SK-N-SH (cell line): ENCODE measurements around the gene SUPT4H1. TPM values are rescaled to one million over a fixed set of nuclear protein-coding genes. Genes with fewer than 3 reads are reported as not detected.
A peak's percentile ranks its signal among the peaks of the same experiment; 100 is the strongest.

Experiments used
- CTCF ChIA-PET: fragments of 300-600, 350-600 bp; formaldehyde crosslinking; extraction: SDS; loops from one replicate; lab custom pipeline; 2021; lab: Yijun Ruan, JAX
- POLR2A ChIA-PET: fragments of 350-600 bp; sonication (Branson Sonifier 250); formaldehyde crosslinking; extraction: SDS; loops from one replicate; lab custom pipeline; 2020; ENCODE audit warnings: antibody characterized with exemption, inconsistent platforms; lab: Yijun Ruan, JAX
- DNase-seq: peaks from one replicate; pipeline ENCODE4 v3.0.0; 2012
- H2AFZ ChIP-seq: fragments of 200-600 bp; sonication (generic); 2 replicates; pipeline ENCODE4 v1.8.1; 2016; ENCODE audit warnings: antibody characterized with exemption, mild to moderate bottlenecking, low read depth
- H3F3A ChIP-seq: fragments of 200-600 bp; sonication (generic); replicated peaks from 2 replicates; pipeline ENCODE3; 2016; ENCODE audit warnings: antibody characterized with exemption, mild to moderate bottlenecking; ENCODE audit not compliant: insufficient read depth
- H3K27ac ChIP-seq, 2 experiments: fragments of 200-500 bp in 1 of 2; fragments of 200-600 bp in 1 of 2; sonication (Bioruptor generic) in 1 of 2; sonication (generic), shearing (Covaris generic) in 1 of 2; 2 replicates each; pipeline versions ENCODE4 v1.5.1 to v1.6.1; 2014 to 2016; ENCODE audit warnings: low read depth in 2 of 2, inconsistent platforms in 1 of 2, low read length in 1 of 2, mild to moderate bottlenecking in 1 of 2, mixed read lengths in 1 of 2
- H3K27me3 ChIP-seq: fragments of 200-600 bp; sonication (generic), shearing (Covaris generic); 2 replicates; pipeline ENCODE4 v1.6.1; 2016; ENCODE audit warnings: mixed run types; ENCODE audit not compliant: insufficient read depth
- H3K36me3 ChIP-seq, 2 experiments: fragments of 200-500 bp in 1 of 2; fragments of 200-600 bp in 1 of 2; sonication (Bioruptor generic) in 1 of 2; sonication (generic) in 1 of 2; replicated peaks in 1 of 2; 2 replicates each; pipeline versions ENCODE3 to v1.5.1; 2014 to 2016; ENCODE audit warnings: low read length in 1 of 2, mild to moderate bottlenecking in 1 of 2; ENCODE audit not compliant: insufficient read depth in 2 of 2, control insufficient read depth in 1 of 2
- H3K4me1 ChIP-seq, 2 experiments: fragments of 200-500 bp in 1 of 2; fragments of 200-600 bp in 1 of 2; sonication (Bioruptor generic) in 1 of 2; sonication (generic), shearing (Covaris generic) in 1 of 2; 2 replicates each; pipeline versions ENCODE4 v1.5.1 to v1.6.1; 2014 to 2016; ENCODE audit warnings: low read depth in 1 of 2, low read length in 1 of 2, mixed run types in 1 of 2; ENCODE audit not compliant: insufficient read depth in 2 of 2, control insufficient read depth in 1 of 2
- H3K4me2 ChIP-seq: fragments of 200-600 bp; sonication (generic), shearing (Covaris generic); 2 replicates; pipeline ENCODE4 v1.6.1; 2017; ENCODE audit warnings: mixed run types
- H3K4me3 ChIP-seq, 2 experiments: fragments of 200-500 bp in 1 of 2; fragments of 200-600 bp in 1 of 2; sonication (Bioruptor generic) in 1 of 2; sonication (generic), shearing (Covaris generic) in 1 of 2; 2 replicates each; pipeline versions ENCODE4 v1.5.1 to v1.8.1; 2014 to 2016; ENCODE audit warnings: low read depth in 2 of 2, inconsistent platforms in 1 of 2, low read length in 1 of 2, mild to moderate bottlenecking in 1 of 2, mixed read lengths in 1 of 2, moderate library complexity in 1 of 2
- H3K79me2 ChIP-seq: fragments of 200-600 bp; sonication (generic); 2 replicates; pipeline ENCODE4 v1.8.1; 2017; ENCODE audit warnings: mild to moderate bottlenecking; ENCODE audit not compliant: insufficient read depth
- H3K9ac ChIP-seq: fragments of 200-600 bp; sonication (generic); 2 replicates; pipeline ENCODE4 v1.6.1; 2017; ENCODE audit warnings: mixed run types
- H3K9me2 ChIP-seq: fragments of 200-600 bp; sonication (generic); 2 replicates; pipeline ENCODE4 v1.6.1; 2017; ENCODE audit warnings: mixed run types
- H3K9me3 ChIP-seq: fragments of 200-600 bp; sonication (generic); 2 replicates; pipeline ENCODE4 v1.6.1; 2017; ENCODE audit warnings: mixed run types, mild to moderate bottlenecking, moderate library complexity
- H4K20me1 ChIP-seq: fragments of 200-600 bp; sonication (generic); 2 replicates; pipeline ENCODE4 v1.6.1; 2017; ENCODE audit warnings: mild to moderate bottlenecking, mixed run types; ENCODE audit not compliant: insufficient read depth
- CHD2 ChIP-seq: fragments of 150-350 bp; IDR thresholded peaks from 2 replicates; pipeline ENCODE4 v1.6.1; 2018; ENCODE audit warnings: low read length; ENCODE audit not compliant: partially characterized antibody
- ELF1 ChIP-seq: IDR thresholded peaks from 2 replicates; pipeline ENCODE4 v1.4.0; 2012
- FOXJ3 ChIP-seq: sonication (generic); formaldehyde crosslinking; IDR thresholded peaks from 2 replicates; pipeline ENCODE4 v1.5.1; 2020; ENCODE audit warnings: mild to moderate bottlenecking, missing genetic modification reagents
- FOXM1 ChIP-seq: IDR thresholded peaks from 2 replicates; pipeline ENCODE4 v1.4.0; 2012; ENCODE audit warnings: low read depth, mild to moderate bottlenecking
- JUND ChIP-seq: IDR thresholded peaks from 2 replicates; pipeline ENCODE4 v1.4.0; 2012
- MEF2A ChIP-seq: IDR thresholded peaks from 2 replicates; pipeline ENCODE4 v1.4.0; 2012; ENCODE audit warnings: low read depth, borderline replicate concordance
- MXI1 ChIP-seq: IDR thresholded peaks from 2 replicates; pipeline ENCODE4 v1.6.1; 2012; ENCODE audit warnings: mild to moderate bottlenecking, low read depth, low read length, improper control_type of control experiment
- NFIC ChIP-seq: IDR thresholded peaks from 2 replicates; pipeline ENCODE4 v1.4.0; 2012; ENCODE audit warnings: borderline replicate concordance
- NRF1 ChIP-seq: IDR thresholded peaks from 2 replicates; pipeline ENCODE4 v1.6.1; 2012; ENCODE audit warnings: low read depth, mild to moderate bottlenecking, low read length
- POLR2AphosphoS5 ChIP-seq: IDR thresholded peaks from 2 replicates; pipeline ENCODE4 v1.6.1; 2012; ENCODE audit warnings: low read depth, low read length
- RCOR1 ChIP-seq: fragments of 150-350 bp; IDR thresholded peaks from 2 replicates; pipeline ENCODE4 v1.6.1; 2017; ENCODE audit warnings: antibody characterized with exemption, low read length
- RXRA ChIP-seq: IDR thresholded peaks from 2 replicates; pipeline ENCODE4 v1.4.0; 2012; ENCODE audit warnings: low read depth, mild to moderate bottlenecking, borderline replicate concordance
- TAF1 ChIP-seq: IDR thresholded peaks from 2 replicates; pipeline ENCODE4 v1.6.1; 2012; ENCODE audit warnings: low read depth, mild to moderate bottlenecking, low read length, moderate library complexity, borderline replicate concordance
- TEAD4 ChIP-seq: IDR thresholded peaks from 2 replicates; pipeline ENCODE4 v1.4.0; 2012; ENCODE audit warnings: mild to moderate bottlenecking, borderline replicate concordance; ENCODE audit not compliant: insufficient read depth
- YY1 ChIP-seq: IDR thresholded peaks from 2 replicates; pipeline ENCODE4 v1.4.0; 2012; ENCODE audit warnings: low read depth, mild to moderate bottlenecking
- WGBS: methylation state at CpG from one replicate; pipeline ENCODE4 v1.1.6; 2017; ENCODE audit warnings: low lambda C conversion rate; 5-methylcytosine and 5-hydroxymethylcytosine counted together
- polyA plus RNA-seq, 3 experiments: library from polyadenylated mRNA; depleted of rRNA; stranded (reverse); fragments of >200 nt; gene quantifications; 2 replicates each; pipeline ENCODE4 v1.2.3, GENCODE V29; 2012
- TF ChIP-seq, protein P1 (sequence below): IDR thresholded peaks from 2 replicates; pipeline ENCODE4; 2012
- TF ChIP-seq, protein P2 (sequence below): fragments of 150-350 bp; IDR thresholded peaks from 2 replicates; pipeline ENCODE4 v1.6.1; 2016; ENCODE audit warnings: mild to moderate bottlenecking, low read depth, low read length
- TF ChIP-seq, protein P3 (sequence below): IDR thresholded peaks from 2 replicates; pipeline ENCODE4 v1.6.1; 2012; ENCODE audit warnings: mild to moderate bottlenecking, low read depth, low read length, moderate library complexity
- TF ChIP-seq, protein P4 (sequence below): fragments of 200-600 bp; sonication (generic); IDR thresholded peaks from 2 replicates; pipeline ENCODE4 v1.6.1; 2017; ENCODE audit warnings: antibody characterized with exemption, mild to moderate bottlenecking, moderate library complexity
- TF ChIP-seq, protein P5 (sequence below): IDR thresholded peaks from 2 replicates; pipeline ENCODE4 v1.4.0; 2012; ENCODE audit warnings: low read depth

The SUPT4H1 gene
- polyA plus RNA-seq, 1 of the 3 experiments (the other 2 are of a cell fraction) = 165 TPM

DNA sequence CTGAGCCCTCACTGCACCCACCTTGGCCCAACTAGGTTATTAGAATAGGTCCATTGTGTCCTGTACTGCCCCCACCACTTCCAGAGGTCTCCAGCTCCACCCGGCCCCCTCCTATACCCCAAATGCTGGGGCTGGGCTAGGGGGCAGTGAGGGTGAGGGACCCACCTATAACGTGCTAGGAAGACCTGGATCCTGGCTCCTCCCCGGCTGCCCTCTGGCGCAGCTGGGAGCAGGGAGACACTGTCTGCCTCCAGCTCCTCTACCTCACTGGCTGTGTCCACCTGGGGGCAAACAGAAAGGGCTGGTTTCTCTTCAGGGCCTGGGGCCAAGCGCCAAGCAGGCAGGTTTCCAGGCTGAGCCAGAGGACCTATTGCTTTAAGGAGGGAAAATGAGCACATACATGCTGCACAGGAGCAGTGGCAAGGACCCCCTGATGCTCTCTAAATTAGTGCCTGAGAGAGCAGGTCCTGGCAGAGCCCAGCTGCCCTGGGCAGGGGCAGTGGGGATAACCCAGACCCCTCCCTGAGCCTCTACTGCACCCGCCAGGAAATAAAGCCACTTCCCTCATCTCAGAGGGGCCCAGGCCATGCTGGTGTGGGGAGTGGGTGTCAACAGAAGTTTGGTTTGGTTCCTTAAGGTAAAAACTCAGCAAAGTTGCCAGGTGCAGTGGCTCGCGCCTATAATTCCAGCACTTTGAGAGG, 35.6 kb downstream of the SUPT4H1 start:
- Histone ChIP-seq H3K9me3 (no peaks in the 10 kb centered on the region), H4K20me1 (no peaks in the 10 kb centered on the region), H3K4me2 (no peak overlapping the region), H3K27me3 (no peaks in the 10 kb centered on the region), H2AFZ (no peak overlapping the region), H3K4me1 (no peaks in the 10 kb centered on the region), H3K9ac (no peak overlapping the region), H3F3A (no peaks in the 10 kb centered on the region), H3K79me2 (no peaks in the 10 kb centered on the region), H3K9me2 (no peaks in the 10 kb centered on the region), H3K4me3 (no peak overlapping the region), H3K27ac (no peak overlapping the region), H3K36me3 (no peaks in the 10 kb centered on the region)
- peak; percentile 14 for DNase-seq
- ChIA-PET POLR2A (interaction anchor here (2.0 kb wide), 1 partner anchor 36 kb away, joined by 14 read pairs; the partner anchor contains the start of gene SUPT4H1), CTCF (interaction anchor here (0.9 to 3.0 kb wide), 25 partner anchors 9 to 197 kb away, joined by 3 to 31 read pairs (median 7); partner anchors contain the start of genes RNF43, SUPT4H1 and TSPOAP1)
- TF ChIP-seq, protein P1, sequence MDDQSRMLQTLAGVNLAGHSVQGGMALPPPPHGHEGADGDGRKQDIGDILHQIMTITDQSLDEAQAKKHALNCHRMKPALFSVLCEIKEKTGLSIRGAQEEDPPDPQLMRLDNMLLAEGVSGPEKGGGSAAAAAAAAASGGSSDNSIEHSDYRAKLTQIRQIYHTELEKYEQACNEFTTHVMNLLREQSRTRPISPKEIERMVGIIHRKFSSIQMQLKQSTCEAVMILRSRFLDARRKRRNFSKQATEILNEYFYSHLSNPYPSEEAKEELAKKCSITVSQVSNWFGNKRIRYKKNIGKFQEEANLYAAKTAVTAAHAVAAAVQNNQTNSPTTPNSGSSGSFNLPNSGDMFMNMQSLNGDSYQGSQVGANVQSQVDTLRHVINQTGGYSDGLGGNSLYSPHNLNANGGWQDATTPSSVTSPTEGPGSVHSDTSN = no peak
- TF ChIP-seq MEF2A (no peak), RCOR1 (no peak), FOXJ3 (CRISPR knock-in tag) (no peak), TAF1 (no peak), JUND (no peak), POLR2AphosphoS5 (no peak), NRF1 (no peak), MXI1 (no peak), CHD2 (no peak), ELF1 (no peak), FOXM1 (no peak), NFIC (no peak), TEAD4 (no peak), YY1 (no peak), RXRA (no peak)
- TF ChIP-seq, protein P2, sequence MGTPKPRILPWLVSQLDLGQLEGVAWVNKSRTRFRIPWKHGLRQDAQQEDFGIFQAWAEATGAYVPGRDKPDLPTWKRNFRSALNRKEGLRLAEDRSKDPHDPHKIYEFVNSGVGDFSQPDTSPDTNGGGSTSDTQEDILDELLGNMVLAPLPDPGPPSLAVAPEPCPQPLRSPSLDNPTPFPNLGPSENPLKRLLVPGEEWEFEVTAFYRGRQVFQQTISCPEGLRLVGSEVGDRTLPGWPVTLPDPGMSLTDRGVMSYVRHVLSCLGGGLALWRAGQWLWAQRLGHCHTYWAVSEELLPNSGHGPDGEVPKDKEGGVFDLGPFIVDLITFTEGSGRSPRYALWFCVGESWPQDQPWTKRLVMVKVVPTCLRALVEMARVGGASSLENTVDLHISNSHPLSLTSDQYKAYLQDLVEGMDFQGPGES = no peak
- TF ChIP-seq, protein P3, sequence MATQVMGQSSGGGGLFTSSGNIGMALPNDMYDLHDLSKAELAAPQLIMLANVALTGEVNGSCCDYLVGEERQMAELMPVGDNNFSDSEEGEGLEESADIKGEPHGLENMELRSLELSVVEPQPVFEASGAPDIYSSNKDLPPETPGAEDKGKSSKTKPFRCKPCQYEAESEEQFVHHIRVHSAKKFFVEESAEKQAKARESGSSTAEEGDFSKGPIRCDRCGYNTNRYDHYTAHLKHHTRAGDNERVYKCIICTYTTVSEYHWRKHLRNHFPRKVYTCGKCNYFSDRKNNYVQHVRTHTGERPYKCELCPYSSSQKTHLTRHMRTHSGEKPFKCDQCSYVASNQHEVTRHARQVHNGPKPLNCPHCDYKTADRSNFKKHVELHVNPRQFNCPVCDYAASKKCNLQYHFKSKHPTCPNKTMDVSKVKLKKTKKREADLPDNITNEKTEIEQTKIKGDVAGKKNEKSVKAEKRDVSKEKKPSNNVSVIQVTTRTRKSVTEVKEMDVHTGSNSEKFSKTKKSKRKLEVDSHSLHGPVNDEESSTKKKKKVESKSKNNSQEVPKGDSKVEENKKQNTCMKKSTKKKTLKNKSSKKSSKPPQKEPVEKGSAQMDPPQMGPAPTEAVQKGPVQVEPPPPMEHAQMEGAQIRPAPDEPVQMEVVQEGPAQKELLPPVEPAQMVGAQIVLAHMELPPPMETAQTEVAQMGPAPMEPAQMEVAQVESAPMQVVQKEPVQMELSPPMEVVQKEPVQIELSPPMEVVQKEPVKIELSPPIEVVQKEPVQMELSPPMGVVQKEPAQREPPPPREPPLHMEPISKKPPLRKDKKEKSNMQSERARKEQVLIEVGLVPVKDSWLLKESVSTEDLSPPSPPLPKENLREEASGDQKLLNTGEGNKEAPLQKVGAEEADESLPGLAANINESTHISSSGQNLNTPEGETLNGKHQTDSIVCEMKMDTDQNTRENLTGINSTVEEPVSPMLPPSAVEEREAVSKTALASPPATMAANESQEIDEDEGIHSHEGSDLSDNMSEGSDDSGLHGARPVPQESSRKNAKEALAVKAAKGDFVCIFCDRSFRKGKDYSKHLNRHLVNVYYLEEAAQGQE = no peak
- TF ChIP-seq, protein P4, sequence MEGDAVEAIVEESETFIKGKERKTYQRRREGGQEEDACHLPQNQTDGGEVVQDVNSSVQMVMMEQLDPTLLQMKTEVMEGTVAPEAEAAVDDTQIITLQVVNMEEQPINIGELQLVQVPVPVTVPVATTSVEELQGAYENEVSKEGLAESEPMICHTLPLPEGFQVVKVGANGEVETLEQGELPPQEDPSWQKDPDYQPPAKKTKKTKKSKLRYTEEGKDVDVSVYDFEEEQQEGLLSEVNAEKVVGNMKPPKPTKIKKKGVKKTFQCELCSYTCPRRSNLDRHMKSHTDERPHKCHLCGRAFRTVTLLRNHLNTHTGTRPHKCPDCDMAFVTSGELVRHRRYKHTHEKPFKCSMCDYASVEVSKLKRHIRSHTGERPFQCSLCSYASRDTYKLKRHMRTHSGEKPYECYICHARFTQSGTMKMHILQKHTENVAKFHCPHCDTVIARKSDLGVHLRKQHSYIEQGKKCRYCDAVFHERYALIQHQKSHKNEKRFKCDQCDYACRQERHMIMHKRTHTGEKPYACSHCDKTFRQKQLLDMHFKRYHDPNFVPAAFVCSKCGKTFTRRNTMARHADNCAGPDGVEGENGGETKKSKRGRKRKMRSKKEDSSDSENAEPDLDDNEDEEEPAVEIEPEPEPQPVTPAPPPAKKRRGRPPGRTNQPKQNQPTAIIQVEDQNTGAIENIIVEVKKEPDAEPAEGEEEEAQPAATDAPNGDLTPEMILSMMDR = no peak
- TF ChIP-seq, protein P5, sequence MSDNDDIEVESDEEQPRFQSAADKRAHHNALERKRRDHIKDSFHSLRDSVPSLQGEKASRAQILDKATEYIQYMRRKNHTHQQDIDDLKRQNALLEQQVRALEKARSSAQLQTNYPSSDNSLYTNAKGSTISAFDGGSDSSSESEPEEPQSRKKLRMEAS = no peak
- 60% methylated on average over 7 of the region's 8 CpGs for WGBS
